SK-N-SH (cell line): ENCODE data around the gene GRB10. TPM values are rescaled to one million over a fixed set of nuclear protein-coding genes. Genes with fewer than 3 reads are reported as not detected.

ENCODE experiments used
- CTCF ChIA-PET: fragments of 300-600, 350-600 bp; formaldehyde crosslinking; extraction: SDS; loops from one replicate; lab custom pipeline; 2021; lab: Yijun Ruan, JAX
- POLR2A ChIA-PET: fragments of 350-600 bp; sonication (Branson Sonifier 250); formaldehyde crosslinking; extraction: SDS; loops from one replicate; lab custom pipeline; 2020; ENCODE audit warnings: antibody characterized with exemption, inconsistent platforms; lab: Yijun Ruan, JAX
- DNase-seq: peaks from one replicate; pipeline ENCODE4 v3.0.0; 2012
- H2AFZ ChIP-seq: fragments of 200-600 bp; sonication (generic); 2 replicates; pipeline ENCODE4 v1.8.1; 2016; ENCODE audit warnings: antibody characterized with exemption, mild to moderate bottlenecking, low read depth
- H3F3A ChIP-seq: fragments of 200-600 bp; sonication (generic); replicated peaks from 2 replicates; pipeline ENCODE3; 2016; ENCODE audit warnings: antibody characterized with exemption, mild to moderate bottlenecking; ENCODE audit not compliant: insufficient read depth
- H3K27ac ChIP-seq, 2 experiments: fragments of 200-500 bp in 1 of 2; fragments of 200-600 bp in 1 of 2; sonication (Bioruptor generic) in 1 of 2; sonication (generic), shearing (Covaris generic) in 1 of 2; 2 replicates each; pipeline versions ENCODE4 v1.5.1 to v1.6.1; 2014 to 2016; ENCODE audit warnings: low read depth in 2 of 2, inconsistent platforms in 1 of 2, low read length in 1 of 2, mild to moderate bottlenecking in 1 of 2, mixed read lengths in 1 of 2
- H3K27me3 ChIP-seq: fragments of 200-600 bp; sonication (generic), shearing (Covaris generic); 2 replicates; pipeline ENCODE4 v1.6.1; 2016; ENCODE audit warnings: mixed run types; ENCODE audit not compliant: insufficient read depth
- H3K36me3 ChIP-seq, 2 experiments: fragments of 200-500 bp in 1 of 2; fragments of 200-600 bp in 1 of 2; sonication (Bioruptor generic) in 1 of 2; sonication (generic) in 1 of 2; replicated peaks in 1 of 2; 2 replicates each; pipeline versions ENCODE3 to v1.5.1; 2014 to 2016; ENCODE audit warnings: low read length in 1 of 2, mild to moderate bottlenecking in 1 of 2; ENCODE audit not compliant: insufficient read depth in 2 of 2, control insufficient read depth in 1 of 2
- H3K4me1 ChIP-seq, 2 experiments: fragments of 200-500 bp in 1 of 2; fragments of 200-600 bp in 1 of 2; sonication (Bioruptor generic) in 1 of 2; sonication (generic), shearing (Covaris generic) in 1 of 2; 2 replicates each; pipeline versions ENCODE4 v1.5.1 to v1.6.1; 2014 to 2016; ENCODE audit warnings: low read depth in 1 of 2, low read length in 1 of 2, mixed run types in 1 of 2; ENCODE audit not compliant: insufficient read depth in 2 of 2, control insufficient read depth in 1 of 2
- H3K4me2 ChIP-seq: fragments of 200-600 bp; sonication (generic), shearing (Covaris generic); 2 replicates; pipeline ENCODE4 v1.6.1; 2017; ENCODE audit warnings: mixed run types
- H3K4me3 ChIP-seq, 2 experiments: fragments of 200-500 bp in 1 of 2; fragments of 200-600 bp in 1 of 2; sonication (Bioruptor generic) in 1 of 2; sonication (generic), shearing (Covaris generic) in 1 of 2; 2 replicates each; pipeline versions ENCODE4 v1.5.1 to v1.8.1; 2014 to 2016; ENCODE audit warnings: low read depth in 2 of 2, inconsistent platforms in 1 of 2, low read length in 1 of 2, mild to moderate bottlenecking in 1 of 2, mixed read lengths in 1 of 2, moderate library complexity in 1 of 2
- H3K79me2 ChIP-seq: fragments of 200-600 bp; sonication (generic); 2 replicates; pipeline ENCODE4 v1.8.1; 2017; ENCODE audit warnings: mild to moderate bottlenecking; ENCODE audit not compliant: insufficient read depth
- H3K9ac ChIP-seq: fragments of 200-600 bp; sonication (generic); 2 replicates; pipeline ENCODE4 v1.6.1; 2017; ENCODE audit warnings: mixed run types
- H3K9me2 ChIP-seq: fragments of 200-600 bp; sonication (generic); 2 replicates; pipeline ENCODE4 v1.6.1; 2017; ENCODE audit warnings: mixed run types
- H3K9me3 ChIP-seq: fragments of 200-600 bp; sonication (generic); 2 replicates; pipeline ENCODE4 v1.6.1; 2017; ENCODE audit warnings: mixed run types, mild to moderate bottlenecking, moderate library complexity
- H4K20me1 ChIP-seq: fragments of 200-600 bp; sonication (generic); 2 replicates; pipeline ENCODE4 v1.6.1; 2017; ENCODE audit warnings: mild to moderate bottlenecking, mixed run types; ENCODE audit not compliant: insufficient read depth
- CHD2 ChIP-seq: fragments of 150-350 bp; IDR thresholded peaks from 2 replicates; pipeline ENCODE4 v1.6.1; 2018; ENCODE audit warnings: low read length; ENCODE audit not compliant: partially characterized antibody
- ELF1 ChIP-seq: IDR thresholded peaks from 2 replicates; pipeline ENCODE4 v1.4.0; 2012
- EZH2phosphoT487 ChIP-seq: fragments of 200-600 bp; sonication (generic); IDR thresholded peaks from 2 replicates; pipeline ENCODE4 v1.6.1; 2017; ENCODE audit warnings: low read depth, mixed run types, mild to moderate bottlenecking, antibody characterized with exemption, moderate library complexity, borderline replicate concordance
- FOSL2 ChIP-seq: IDR thresholded peaks from 2 replicates; pipeline ENCODE4 v1.4.0; 2012; ENCODE audit warnings: low read depth, mild to moderate bottlenecking, moderate library complexity, borderline replicate concordance
- FOXJ3 ChIP-seq: sonication (generic); formaldehyde crosslinking; IDR thresholded peaks from 2 replicates; pipeline ENCODE4 v1.5.1; 2020; ENCODE audit warnings: mild to moderate bottlenecking, missing genetic modification reagents
- FOXM1 ChIP-seq: IDR thresholded peaks from 2 replicates; pipeline ENCODE4 v1.4.0; 2012; ENCODE audit warnings: low read depth, mild to moderate bottlenecking
- NFIC ChIP-seq: IDR thresholded peaks from 2 replicates; pipeline ENCODE4 v1.4.0; 2012; ENCODE audit warnings: borderline replicate concordance
- POLR2AphosphoS5 ChIP-seq: IDR thresholded peaks from 2 replicates; pipeline ENCODE4 v1.6.1; 2012; ENCODE audit warnings: low read depth, low read length
- RXRA ChIP-seq: IDR thresholded peaks from 2 replicates; pipeline ENCODE4 v1.4.0; 2012; ENCODE audit warnings: low read depth, mild to moderate bottlenecking, borderline replicate concordance
- WGBS: methylation state at CpG from one replicate; pipeline ENCODE4 v1.1.6; 2017; ENCODE audit warnings: low lambda C conversion rate; 5-methylcytosine and 5-hydroxymethylcytosine counted together
- polyA plus RNA-seq, 3 experiments: library from polyadenylated mRNA; depleted of rRNA; stranded (reverse); fragments of >200 nt; gene quantifications; 2 replicates each; pipeline ENCODE4 v1.2.3, GENCODE V29; 2012

GRB10 gene
- polyA plus RNA-seq, 1 of the 3 experiments (the other 2 are of a cell fraction) = 5.1 TPM

- Histone ChIP-seq H3K9ac (no peak overlapping the region), H3K27ac (no peak overlapping the region), H3K79me2 (no peaks in the 10 kb centered on the region), H3K4me2 (no peak overlapping the region), H3K4me1 (peaks cover 0 to 21% of the 10 kb centered on the region in 2 experiments; a peak in 1 of 4 replicates), H3K9me3 (no peaks in the 10 kb centered on the region), H4K20me1 (peaks cover 16% of the 10 kb centered on the region; the same call in 1 of the 2 replicates), H3K27me3 (no peaks in the 10 kb centered on the region), H3K9me2 (no peaks in the 10 kb centered on the region), H3F3A (no peaks in the 10 kb centered on the region), H2AFZ (no peak overlapping the region), H3K4me3 (no peak overlapping the region), H3K36me3 (peaks cover 0 to 35% of the 10 kb centered on the region in 2 experiments)
- ChIA-PET CTCF (interaction anchor here (0.7 to 9.3 kb wide), 5 partner anchors 12 to 202 kb away, joined by 3 to 87 read pairs (median 12); no protein-coding TSS in a partner anchor), POLR2A (no interaction called here)
- 72% methylated on average over 14 of the region's 14 CpGs for WGBS
- TF ChIP-seq FOXM1 = no peak
- DNase-seq = no peak
These were observed 163.0 kb downstream of the GRB10 start for GRCh38 chr7:50619684-50620083.

GRCh38 chr7:50618281-50618680, 164.4 kb downstream of the GRB10 start:
- Histone ChIP-seq H3K4me1 (peaks cover 0 to 23% of the 10 kb centered on the region in 2 experiments; a peak in 1 of 4 replicates), H3K4me3 (no peak overlapping the region), H3K27me3 (no peaks in the 10 kb centered on the region), H2AFZ (no peak overlapping the region), H3K79me2 (no peaks in the 10 kb centered on the region), H3K4me2 (no peak overlapping the region), H3F3A (no peaks in the 10 kb centered on the region), H3K9me2 (no peaks in the 10 kb centered on the region), H3K27ac (no peak overlapping the region), H3K9ac (no peak overlapping the region), H3K9me3 (no peaks in the 10 kb centered on the region), H4K20me1 (peaks cover 16% of the 10 kb centered on the region; the same call in 1 of the 2 replicates), H3K36me3 (peaks cover 0 to 32% of the 10 kb centered on the region in 2 experiments)
- TF ChIP-seq RXRA = no peak
- TF ChIP-seq ELF1 = no peak
- TF ChIP-seq NFIC = no peak
- TF ChIP-seq CHD2 = no peak
- WGBS = 62% methylated on average over 5 of the region's 5 CpGs
- ChIA-PET CTCF (interaction anchor here (0.9 to 9.3 kb wide), 8 partner anchors 9 to 150 kb away, joined by 3 to 87 read pairs (median 5); no protein-coding TSS in a partner anchor), POLR2A (interaction anchor here (0.6 to 1.4 kb wide), 2 partner anchors 51 to 57 kb away, joined by 3 read pairs; no protein-coding TSS in a partner anchor)
- DNase-seq = no peak

GRCh38 chr7:50615519-50616080, 167.1 kb downstream of the GRB10 start:
- CTCF ChIA-PET = interaction anchor here (0.7 to 9.3 kb wide), 18 partner anchors 9 to 238 kb away, joined by 3 to 87 read pairs (median 5); no protein-coding TSS in a partner anchor
- Histone ChIP-seq H3K79me2 (no peaks in the 10 kb centered on the region), H3F3A (peaks cover 5% of the 10 kb centered on the region), H3K4me1 (peaks cover 4 to 18% of the 10 kb centered on the region in 2 experiments; a peak in 1 of 4 replicates), H3K4me2 (no peak overlapping the region), H3K27me3 (no peaks in the 10 kb centered on the region), H3K9me3 (no peaks in the 10 kb centered on the region), H3K36me3 (peaks cover 7 to 38% of the 10 kb centered on the region in 2 experiments), H3K9ac (no peak overlapping the region), H3K9me2 (no peaks in the 10 kb centered on the region), H3K27ac (no peak overlapping the region), H2AFZ (no peak overlapping the region), H4K20me1 (peaks cover 21% of the 10 kb centered on the region; the same call in 1 of the 2 replicates), H3K4me3 (no peak overlapping the region)
- 73% methylated on average over 5 of the region's 5 CpGs for WGBS
- POLR2A ChIA-PET = interaction anchor here (1.0 to 1.3 kb wide), 2 partner anchors 8 to 108 kb away, joined by 3 read pairs; no protein-coding TSS in a partner anchor
- DNase-seq = no peak
- TF ChIP-seq FOSL2 = no peak
- no peak for TF ChIP-seq FOXJ3 (CRISPR knock-in tag)
- no peak for TF ChIP-seq POLR2AphosphoS5
- TF ChIP-seq EZH2phosphoT487 = no peak
